ENCODE results near the gene NFIA.

GRCh38 chr1:61284248-61284854, 202.0 kb downstream of the NFIA start:
- no peak for TF ChIP-seq TAF1 (IDR thresholded peaks at IDR 0.05; ENCODE audit: borderline replicate concordance, low read depth, low read length)
- no peak for TF ChIP-seq POLR2A (IDR thresholded peaks at IDR 0.05; ENCODE audit: low read depth, low read length)
- no peak for TF ChIP-seq POLR2AphosphoS5 (IDR thresholded peaks at IDR 0.05; ENCODE audit: low read depth, low read length)

Measured in GM12892 (cell line).